Fibroblast of lung (primary cell): ENCODE data around the gene ADD2.

Experiments used
- EZH2 ChIP-seq: IDR thresholded peaks from 2 replicates; pipeline ENCODE4 v1.5.1; 2012; ENCODE audit warnings: low read length, control low read depth, mild to moderate bottlenecking; ENCODE audit errors: missing control alignments
- TF ChIP-seq, protein P1 (sequence below), 2 donors: IDR thresholded peaks in 1 of 2; conservative IDR thresholded peaks in 1 of 2; 1 replicate in 1 of 2; 2 replicates in 1 of 2; pipeline ENCODE4 v1.5.1; 2011 to 2012; ENCODE audit warnings: low read length in 2 of 2, control low read depth in 1 of 2, inconsistent platforms in 1 of 2, low read depth in 1 of 2, mild to moderate bottlenecking in 1 of 2

DNA sequence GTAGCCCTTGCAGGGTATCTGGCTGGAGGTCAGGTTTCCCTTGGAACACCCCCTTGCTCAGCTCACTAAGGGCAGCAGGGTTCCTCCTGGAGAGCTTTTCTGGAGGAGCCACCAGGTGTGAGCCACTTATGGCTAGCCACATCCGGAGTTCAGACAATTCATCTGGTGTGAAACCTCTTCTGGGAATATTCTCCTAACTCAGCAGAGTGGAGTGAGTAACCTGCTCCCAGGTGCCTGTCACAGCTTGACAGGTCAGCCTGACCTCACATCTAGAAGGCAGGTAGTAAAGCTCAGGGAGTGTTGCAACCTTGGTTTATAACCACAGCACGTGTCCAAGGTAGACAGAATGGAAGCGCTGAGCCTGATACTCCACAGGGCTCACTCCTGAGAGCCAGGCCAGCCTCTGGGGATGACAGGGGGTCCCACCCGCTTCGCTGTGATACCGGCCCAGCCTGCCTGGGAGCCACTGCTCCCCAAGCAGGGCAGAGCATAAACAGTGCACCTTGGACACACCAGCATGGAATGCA lies 151.8 kb downstream of the ADD2 start:
- TF ChIP-seq, protein P1, sequence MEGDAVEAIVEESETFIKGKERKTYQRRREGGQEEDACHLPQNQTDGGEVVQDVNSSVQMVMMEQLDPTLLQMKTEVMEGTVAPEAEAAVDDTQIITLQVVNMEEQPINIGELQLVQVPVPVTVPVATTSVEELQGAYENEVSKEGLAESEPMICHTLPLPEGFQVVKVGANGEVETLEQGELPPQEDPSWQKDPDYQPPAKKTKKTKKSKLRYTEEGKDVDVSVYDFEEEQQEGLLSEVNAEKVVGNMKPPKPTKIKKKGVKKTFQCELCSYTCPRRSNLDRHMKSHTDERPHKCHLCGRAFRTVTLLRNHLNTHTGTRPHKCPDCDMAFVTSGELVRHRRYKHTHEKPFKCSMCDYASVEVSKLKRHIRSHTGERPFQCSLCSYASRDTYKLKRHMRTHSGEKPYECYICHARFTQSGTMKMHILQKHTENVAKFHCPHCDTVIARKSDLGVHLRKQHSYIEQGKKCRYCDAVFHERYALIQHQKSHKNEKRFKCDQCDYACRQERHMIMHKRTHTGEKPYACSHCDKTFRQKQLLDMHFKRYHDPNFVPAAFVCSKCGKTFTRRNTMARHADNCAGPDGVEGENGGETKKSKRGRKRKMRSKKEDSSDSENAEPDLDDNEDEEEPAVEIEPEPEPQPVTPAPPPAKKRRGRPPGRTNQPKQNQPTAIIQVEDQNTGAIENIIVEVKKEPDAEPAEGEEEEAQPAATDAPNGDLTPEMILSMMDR (conservative IDR thresholded peaks at IDR 0.05 in 1 of 2, IDR thresholded peaks at IDR 0.05 in 1 of 2; ENCODE audit: low read depth in 1 of 2, low read length in 2 of 2), result no peak
- TF ChIP-seq EZH2, result no peak
